ENCODE data around the gene CLEC2A.
"Not testable (repeated sequence)": the region's sequence is repeated elsewhere in the genome, so short reads cannot be mapped to it uniquely, and the experiment has no call there.

The CLEC2A gene

DNA sequence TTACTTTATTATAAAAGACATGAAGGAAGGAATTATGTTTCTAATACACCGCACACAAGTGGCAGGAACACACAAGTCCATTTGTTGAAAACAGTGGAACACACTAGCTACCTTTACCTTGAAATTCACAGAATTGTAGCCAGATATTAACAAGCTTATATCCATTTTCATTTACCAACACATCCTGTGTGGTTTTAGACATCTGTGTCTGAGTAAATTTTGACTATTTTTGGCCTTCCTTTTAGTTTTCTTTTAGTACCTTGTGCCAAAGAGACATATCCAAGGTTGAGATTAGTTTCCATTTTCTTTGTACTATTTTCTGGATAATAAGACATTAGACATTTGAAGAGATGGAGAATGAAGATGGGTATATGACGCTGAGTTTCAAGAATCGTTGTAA, 50.9 kb downstream of the CLEC2A start, which contains the start of gene KLRF2:
KLRF2 (plus strand) TSS at position 244 of the 400 bp plus-strand sequence; CDS start at position 351, 107 bp downstream.
- no peak for DNase-seq (ENCODE audit: low spot score)

DNA sequence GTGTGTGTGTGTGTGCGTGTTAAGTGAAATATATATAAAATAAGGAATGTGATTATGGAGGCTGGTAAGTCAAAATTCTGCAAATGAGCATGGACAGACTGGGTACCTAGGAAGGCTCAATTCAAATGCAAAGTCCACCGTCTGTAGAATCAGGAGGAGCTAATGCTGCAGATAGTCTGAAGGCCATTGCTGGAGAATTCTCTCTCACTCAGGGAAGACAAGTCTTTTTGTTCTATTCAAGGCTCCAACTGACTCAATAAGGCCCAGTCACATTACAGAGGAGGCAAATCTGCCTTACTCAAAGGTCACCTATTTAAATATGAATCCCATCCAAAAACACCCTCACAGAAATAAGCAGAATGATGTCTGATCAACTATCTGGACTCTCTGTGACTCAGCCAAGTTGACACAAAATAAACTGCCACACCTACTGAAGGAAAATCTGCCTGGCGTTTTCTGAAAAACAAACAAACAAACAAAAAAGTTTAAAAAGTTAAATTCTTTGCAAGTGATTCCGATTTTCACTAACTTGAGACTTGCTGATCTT, 51.6 kb downstream of the CLEC2A start:
- DNase-seq (ENCODE audit: low spot score): no peak

DNA sequence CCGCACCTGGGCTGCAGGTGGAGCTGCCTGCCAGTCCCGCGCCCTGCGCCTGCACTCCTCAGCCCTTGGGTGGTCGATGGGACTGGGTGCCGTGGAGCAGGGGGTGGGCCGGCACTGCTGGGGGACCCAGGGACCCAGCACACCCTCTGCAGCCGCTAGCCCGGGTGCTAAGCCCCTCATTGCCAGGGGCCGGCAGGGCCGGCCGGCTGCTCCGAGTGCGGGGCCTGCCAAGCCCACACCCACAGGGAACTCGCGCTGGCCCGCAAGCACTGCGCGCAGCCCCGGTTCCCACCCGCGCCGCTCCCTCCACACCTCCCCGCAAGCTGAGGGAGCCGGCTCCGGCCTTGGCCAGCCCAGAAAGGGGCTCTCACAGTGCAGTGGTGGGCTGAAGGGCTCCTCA, 56.0 kb downstream of the CLEC2A start:
- not testable (repeated sequence) for DNase-seq (ENCODE audit: low spot score)

DNA sequence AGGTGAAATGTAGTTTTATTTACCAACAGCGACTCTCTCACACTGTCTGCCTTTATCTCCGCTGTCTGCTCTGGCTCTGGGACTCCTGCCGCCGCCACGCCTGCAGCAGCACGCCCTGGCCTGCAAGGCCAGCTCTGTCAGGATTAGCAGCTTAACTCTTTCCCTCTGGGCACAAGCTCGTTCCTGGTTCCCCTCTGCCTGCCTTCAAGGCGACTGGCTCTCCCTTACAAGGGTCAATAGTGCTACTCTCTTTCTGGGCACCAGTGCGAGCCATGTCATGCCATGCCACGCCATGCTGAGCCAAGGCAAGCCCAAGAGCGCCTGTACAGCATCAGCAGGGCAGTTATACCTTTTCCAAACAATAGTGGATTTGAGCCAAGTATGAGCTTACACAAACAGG, 59.4 kb downstream of the CLEC2A start:
- no peak for DNase-seq (ENCODE audit: low spot score)

DNA sequence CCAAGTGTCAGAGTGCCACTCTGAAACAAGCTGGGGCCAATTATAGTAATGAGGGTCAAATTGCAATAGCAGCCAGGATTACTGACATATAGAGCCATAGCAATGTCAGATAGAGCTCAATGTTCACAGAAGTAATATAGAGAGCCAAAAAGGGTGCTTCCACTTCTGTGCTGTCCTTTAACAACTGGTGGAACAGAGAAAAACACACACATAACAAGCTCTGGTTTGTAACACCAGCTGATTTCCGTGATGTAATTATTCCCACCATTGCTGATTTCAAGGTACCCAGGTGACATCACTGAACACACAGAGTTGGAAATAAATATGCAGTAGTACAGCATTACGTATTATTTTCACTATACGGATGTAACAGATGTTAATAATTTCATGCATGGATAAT, 60.0 kb downstream of the CLEC2A start:
- no peak for DNase-seq (ENCODE audit: low spot score)

DNA sequence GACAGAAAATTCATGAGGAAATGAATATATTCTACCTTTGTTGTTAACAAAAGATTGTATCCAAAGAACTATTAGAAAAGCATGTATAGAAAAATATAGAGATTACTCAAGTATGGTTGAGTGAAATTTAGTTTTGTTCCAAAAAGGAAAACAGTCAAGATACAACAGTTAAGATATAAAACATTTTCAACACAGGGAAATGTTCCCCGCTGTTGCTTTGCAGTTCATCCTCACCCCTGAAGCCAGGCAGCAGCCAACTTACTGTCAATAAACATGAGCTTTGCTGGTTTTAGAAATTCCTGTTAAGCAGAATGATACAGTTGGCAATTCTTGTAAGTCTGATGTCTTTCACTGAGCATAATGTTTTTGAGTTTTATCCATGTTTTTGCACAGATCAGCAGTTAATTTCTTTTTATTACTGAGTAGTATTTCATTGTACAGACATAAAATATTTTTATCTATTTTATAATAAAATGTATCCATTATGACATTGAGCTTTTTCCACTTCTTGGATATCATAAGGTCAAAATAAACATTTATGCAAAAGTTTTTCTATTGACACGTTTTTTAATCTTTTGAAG, 61.8 kb downstream of the CLEC2A start:
- DNase-seq (ENCODE audit: low spot score): no peak

DNA sequence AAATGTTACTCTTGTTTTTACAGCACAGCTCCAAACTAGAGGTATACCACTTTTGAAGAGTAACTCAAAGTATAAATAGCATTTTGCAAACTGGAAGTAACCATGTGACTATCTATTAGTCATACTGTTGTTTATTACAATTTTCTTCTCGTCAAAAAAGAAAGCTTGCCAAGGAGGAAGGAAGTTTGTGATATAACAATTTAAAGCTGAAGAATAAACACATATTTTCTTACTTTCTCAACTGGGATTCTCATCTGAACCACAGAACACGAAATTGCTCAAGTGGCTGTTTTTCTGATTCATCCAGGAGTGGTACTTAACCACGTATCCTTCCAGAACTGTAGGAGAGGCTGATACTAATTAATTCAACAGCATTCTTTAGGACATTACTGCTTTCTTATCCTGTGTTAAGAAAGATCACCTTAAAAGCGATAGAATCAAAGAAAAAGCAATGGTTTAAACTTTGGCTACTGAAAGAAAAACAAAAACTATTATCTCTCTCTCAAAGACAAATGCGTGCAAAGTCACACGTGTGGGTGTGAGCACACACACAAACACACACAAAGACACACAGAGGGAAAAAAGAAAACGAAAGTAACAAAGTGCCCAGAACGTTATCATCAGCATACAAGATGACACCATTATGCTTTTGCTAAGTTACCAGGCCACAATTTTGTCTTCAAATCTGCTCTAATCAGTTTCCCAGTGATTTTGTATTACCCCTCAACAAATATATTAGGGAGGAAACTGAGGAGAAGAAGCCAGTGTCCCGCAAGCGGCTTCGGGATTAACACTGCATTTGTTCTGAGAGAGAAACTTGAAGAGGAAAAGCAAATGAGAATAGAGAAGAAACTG, 62.6 kb downstream of the CLEC2A start, which contains the start of gene CLEC2B:
CLEC2B (minus strand) TSS at position 48 of the 855 bp plus-strand sequence.
- DNase-seq (ENCODE audit: low spot score): no peak

DNA sequence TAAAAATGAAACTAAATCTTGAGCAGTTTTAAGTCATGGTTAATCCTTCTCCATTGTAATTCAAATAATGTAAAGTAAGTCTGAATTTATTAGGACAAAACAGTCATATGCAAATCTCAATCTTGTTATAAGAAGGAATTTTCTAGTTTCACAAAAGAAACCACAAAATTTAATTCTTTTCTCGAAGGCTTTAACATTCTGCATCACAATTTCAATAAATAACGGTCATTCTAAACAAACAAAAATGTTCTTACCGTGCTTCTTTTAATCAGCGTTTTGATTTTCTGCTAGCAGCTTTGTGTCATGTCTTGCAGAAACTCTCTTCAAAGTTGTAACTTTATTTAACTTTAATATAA, 63.2 kb downstream of the CLEC2A start:
- no peak for DNase-seq (ENCODE audit: low spot score)

DNA sequence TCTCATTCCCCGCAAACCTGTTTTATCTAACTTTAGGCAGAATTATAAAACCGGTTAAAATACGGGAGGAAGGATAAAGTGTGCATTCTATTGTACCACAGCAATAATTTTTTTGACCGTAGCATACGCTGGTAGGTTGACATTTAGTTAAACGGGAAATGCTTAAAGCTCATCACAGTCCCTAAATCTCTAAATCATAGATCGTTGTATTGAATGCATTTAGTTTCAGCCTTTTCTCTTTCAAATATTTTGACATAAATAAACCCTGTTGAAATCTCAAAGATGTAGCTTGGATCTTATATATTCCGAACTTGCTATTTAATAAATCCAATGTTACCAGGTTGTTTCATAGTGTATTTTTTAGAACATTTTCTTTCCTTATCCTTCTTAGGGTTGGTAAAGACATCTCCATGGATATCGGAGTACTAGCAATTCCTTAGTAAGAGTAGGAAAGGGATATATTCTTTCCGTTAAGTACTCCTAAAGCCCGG, 63.8 kb downstream of the CLEC2A start:
- DNase-seq (ENCODE audit: low spot score): no peak

DNA sequence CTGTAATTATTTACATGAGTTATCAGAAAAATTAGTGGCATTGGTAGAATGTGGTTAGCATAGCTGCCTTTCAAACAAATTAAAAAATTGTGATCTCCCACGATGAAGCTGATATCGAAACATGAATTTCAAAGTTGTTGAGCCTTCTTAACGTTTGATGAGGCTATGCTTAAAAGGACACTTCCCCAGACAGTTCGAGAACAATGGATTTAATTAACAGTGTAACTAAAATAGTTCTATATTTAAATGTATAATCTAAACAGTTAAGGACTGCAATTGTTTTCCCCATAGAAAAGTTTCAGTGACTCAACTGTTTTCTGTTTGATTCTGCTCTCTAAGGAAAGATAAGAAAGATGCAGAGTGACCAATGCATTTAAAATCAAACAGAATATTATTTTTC, 64.6 kb downstream of the CLEC2A start:
- DNase-seq (ENCODE audit: low spot score): no peak

DNA sequence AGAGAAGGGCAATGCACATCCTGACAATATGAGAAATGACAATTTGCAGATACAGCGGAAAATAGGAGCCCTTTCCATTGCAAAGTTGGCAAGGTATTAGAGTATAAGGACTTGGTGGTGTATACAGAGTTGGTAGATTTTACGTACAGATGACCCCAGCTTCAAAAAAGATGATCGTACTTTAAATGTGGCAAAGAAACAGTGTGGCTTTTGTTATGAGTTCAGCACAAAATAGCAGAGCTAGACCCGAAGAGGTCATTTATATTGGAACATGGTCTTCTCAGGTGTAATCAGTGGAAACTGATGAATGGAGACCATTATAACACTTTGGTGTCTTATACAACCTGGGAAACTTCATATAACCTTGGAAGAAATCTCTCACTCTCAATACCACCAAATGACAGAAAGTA, 65.3 kb downstream of the CLEC2A start:
- DNase-seq (ENCODE audit: low spot score): no peak

DNA sequence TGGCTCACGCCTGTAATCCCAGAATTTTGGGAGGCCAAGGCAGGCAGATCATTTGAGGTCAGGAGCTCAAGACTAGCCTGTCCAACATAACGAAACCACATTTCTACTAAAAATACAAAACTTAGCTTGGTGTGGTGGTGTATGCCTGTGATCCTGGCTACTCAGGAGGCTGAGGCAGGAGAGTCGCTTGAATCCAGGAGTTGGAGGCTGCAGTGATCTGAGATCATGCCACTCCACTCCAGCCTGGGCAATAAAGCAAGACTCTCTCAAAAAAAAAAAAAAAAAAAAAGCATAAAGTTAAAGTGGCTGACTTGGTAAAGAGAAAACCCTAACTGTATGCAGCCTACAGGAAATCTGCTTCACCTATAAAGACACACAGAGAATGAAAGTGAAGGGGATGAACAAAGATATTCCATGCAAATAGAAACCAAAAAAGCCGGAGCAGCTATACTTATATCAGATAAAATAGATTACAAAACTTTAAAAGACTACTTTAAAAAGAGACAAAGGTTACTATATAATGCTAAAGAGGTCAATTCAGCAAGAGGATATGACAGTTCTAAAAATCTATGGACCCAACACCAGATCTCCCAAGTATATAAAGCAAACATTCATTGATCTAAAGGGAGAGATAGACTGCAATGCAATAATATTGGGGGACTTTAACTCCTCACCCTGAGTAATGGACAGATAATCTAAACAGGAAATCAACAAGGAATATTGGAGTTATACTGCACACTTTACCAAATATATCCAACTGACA, 67.1 kb downstream of the CLEC2A start:
- no peak for DNase-seq (ENCODE audit: low spot score)
